Prostate gland (tissue), 2 donors: ENCODE results near the gene DCTD.

ENCODE experiments used
- POLR2A ChIP-seq: fragments of 450-650 bp; IDR thresholded peaks from one replicate; pipeline ENCODE4 v1.6.1; 2016; ENCODE audit warnings: antibody characterized with exemption, mild to moderate bottlenecking
- TF ChIP-seq, protein P1 (sequence below), 4 experiments: fragments of 200-600 bp in 2 of 4; fragments of 450-650 bp in 2 of 4; sonication (generic) in 2 of 4; IDR thresholded peaks; 1 replicate in 3 of 4; 2 replicates in 1 of 4; pipeline ENCODE4 v1.5.1; 2016 to 2019; ENCODE audit warnings: antibody characterized with exemption in 4 of 4, mild to moderate bottlenecking in 2 of 4, moderate library complexity in 2 of 4

- TF ChIP-seq POLR2A = no peak
- TF ChIP-seq, protein P1, sequence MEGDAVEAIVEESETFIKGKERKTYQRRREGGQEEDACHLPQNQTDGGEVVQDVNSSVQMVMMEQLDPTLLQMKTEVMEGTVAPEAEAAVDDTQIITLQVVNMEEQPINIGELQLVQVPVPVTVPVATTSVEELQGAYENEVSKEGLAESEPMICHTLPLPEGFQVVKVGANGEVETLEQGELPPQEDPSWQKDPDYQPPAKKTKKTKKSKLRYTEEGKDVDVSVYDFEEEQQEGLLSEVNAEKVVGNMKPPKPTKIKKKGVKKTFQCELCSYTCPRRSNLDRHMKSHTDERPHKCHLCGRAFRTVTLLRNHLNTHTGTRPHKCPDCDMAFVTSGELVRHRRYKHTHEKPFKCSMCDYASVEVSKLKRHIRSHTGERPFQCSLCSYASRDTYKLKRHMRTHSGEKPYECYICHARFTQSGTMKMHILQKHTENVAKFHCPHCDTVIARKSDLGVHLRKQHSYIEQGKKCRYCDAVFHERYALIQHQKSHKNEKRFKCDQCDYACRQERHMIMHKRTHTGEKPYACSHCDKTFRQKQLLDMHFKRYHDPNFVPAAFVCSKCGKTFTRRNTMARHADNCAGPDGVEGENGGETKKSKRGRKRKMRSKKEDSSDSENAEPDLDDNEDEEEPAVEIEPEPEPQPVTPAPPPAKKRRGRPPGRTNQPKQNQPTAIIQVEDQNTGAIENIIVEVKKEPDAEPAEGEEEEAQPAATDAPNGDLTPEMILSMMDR (IDR thresholded peaks at IDR 0.05) = no peak
These were observed 22.5 kb upstream of the DCTD start for GRCh38 chr4:182939680-182940079.
